OCI-LY1 (cell line): Measurements from ENCODE around the gene CYP21A2.
"Not testable (repeated sequence)": the region's sequence is repeated elsewhere in the genome, so short reads cannot be mapped to it uniquely, and the experiment has no call there.

Experiments used
- H2AFZ ChIP-seq: fragments of 200-600 bp; sonication (generic), shearing (Covaris generic); 2 replicates; pipeline ENCODE4 v1.6.0; 2014; ENCODE audit warnings: antibody characterized with exemption, mild to moderate bottlenecking, low read length
- H3F3A ChIP-seq: fragments of 200-600 bp; sonication (generic), shearing (Covaris generic); 2 replicates; pipeline ENCODE4 v1.6.0; 2014; ENCODE audit warnings: mild to moderate bottlenecking, antibody characterized with exemption, low read length, moderate library complexity; ENCODE audit not compliant: insufficient read depth
- H3K27ac ChIP-seq: fragments of 200-600 bp; sonication (generic); 2 replicates; pipeline ENCODE4 v1.5.1; 2014; ENCODE audit warnings: low read length, mixed run types, mild to moderate bottlenecking, low read depth; ENCODE audit not compliant: poor library complexity, severe bottlenecking
- H3K27me3 ChIP-seq: fragments of 200-600 bp; sonication (generic); 2 replicates; pipeline ENCODE4 v1.6.0; 2014; ENCODE audit warnings: antibody characterized with exemption, mild to moderate bottlenecking, low read length, moderate library complexity; ENCODE audit not compliant: insufficient read depth
- H3K36me3 ChIP-seq: fragments of 200-600 bp; sonication (generic); 2 replicates; pipeline ENCODE4 v1.6.1; 2014; ENCODE audit warnings: mild to moderate bottlenecking, antibody characterized with exemption, low read length, moderate library complexity, mixed read lengths; ENCODE audit not compliant: insufficient read depth
- H3K4me1 ChIP-seq: fragments of 200-600 bp; sonication (generic); 2 replicates; pipeline ENCODE4 v1.5.1; 2014; ENCODE audit warnings: mild to moderate bottlenecking, low read length, moderate library complexity; ENCODE audit not compliant: insufficient read depth, severe bottlenecking
- H3K4me2 ChIP-seq: fragments of 200-600 bp; sonication (generic), shearing (Covaris generic); 2 replicates; pipeline ENCODE4 v1.6.1; 2014; ENCODE audit warnings: low read length
- H3K4me3 ChIP-seq: fragments of 200-600 bp; sonication (generic); 2 replicates; pipeline ENCODE4 v1.5.1; 2014; ENCODE audit warnings: low read length, low read depth, mild to moderate bottlenecking, mixed read lengths; ENCODE audit not compliant: poor library complexity, severe bottlenecking
- H3K79me2 ChIP-seq: fragments of 200-600 bp; shearing (Covaris generic); 2 replicates; pipeline ENCODE4 v1.6.1; 2016; ENCODE audit warnings: mixed run types, low read length, mixed read lengths; ENCODE audit not compliant: insufficient read depth
- H3K9ac ChIP-seq: fragments of 200-600 bp; sonication (generic), shearing (Covaris generic); 2 replicates; pipeline ENCODE4 v1.6.1; 2014; ENCODE audit warnings: mild to moderate bottlenecking, low read length, mixed read lengths
- H3K9me2 ChIP-seq: fragments of 200-600 bp; sonication (generic), shearing (Covaris generic); 2 replicates; pipeline ENCODE4 v1.6.1; 2014; ENCODE audit warnings: low read depth, mild to moderate bottlenecking, low read length, mixed read lengths
- H3K9me3 ChIP-seq: fragments of 200-600 bp; shearing (Covaris generic); 2 replicates; pipeline ENCODE4 v1.6.1; 2014; ENCODE audit warnings: low read length, mixed read lengths
- H4K20me1 ChIP-seq: fragments of 200-600 bp; sonication (generic), shearing (Covaris generic); 2 replicates; pipeline ENCODE4 v1.6.0; 2016; ENCODE audit warnings: mild to moderate bottlenecking, low read length; ENCODE audit not compliant: insufficient read depth

Gene CYP21A2

GRCh38 chr6:32035283-32036013 lies 2.8 kb upstream of the CYP21A2 start:
- H3K9me3 ChIP-seq, H3K9ac ChIP-seq, H3K27ac ChIP-seq, H3K27me3 ChIP-seq, H3K4me3 ChIP-seq, H3K4me2 ChIP-seq, H3F3A ChIP-seq, H3K9me2 ChIP-seq, H2AFZ ChIP-seq, H3K36me3 ChIP-seq, H3K79me2 ChIP-seq, H3K4me1 ChIP-seq, H4K20me1 ChIP-seq: not testable (repeated sequence)

DNA sequence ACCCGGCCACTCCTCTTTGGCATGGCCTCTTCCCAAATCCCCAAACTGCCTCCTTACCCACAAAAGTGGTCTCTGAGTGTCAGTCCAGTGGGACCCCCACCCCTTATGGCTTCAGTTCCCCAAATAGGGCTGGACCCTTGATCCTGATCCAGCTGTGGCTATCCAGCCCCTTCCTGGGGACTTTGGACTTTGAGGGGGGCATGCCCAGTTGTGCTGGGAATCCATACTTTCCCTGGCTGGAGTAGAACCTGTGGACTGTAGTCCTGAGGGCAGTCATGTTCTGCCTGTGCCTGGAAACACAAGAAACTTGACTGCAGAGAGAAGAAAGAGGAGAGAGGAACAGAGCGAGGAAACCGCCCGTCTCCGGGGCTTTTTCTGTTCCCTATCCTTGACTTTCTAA lies 1.1 kb upstream of the CYP21A2 start:
- not testable (repeated sequence) for H3K79me2 ChIP-seq, H3K27ac ChIP-seq, H3K4me1 ChIP-seq, H2AFZ ChIP-seq, H3F3A ChIP-seq, H3K4me3 ChIP-seq, H3K27me3 ChIP-seq, H3K9me2 ChIP-seq, H3K4me2 ChIP-seq, H3K9me3 ChIP-seq, H3K9ac ChIP-seq, H3K36me3 ChIP-seq, H4K20me1 ChIP-seq

DNA sequence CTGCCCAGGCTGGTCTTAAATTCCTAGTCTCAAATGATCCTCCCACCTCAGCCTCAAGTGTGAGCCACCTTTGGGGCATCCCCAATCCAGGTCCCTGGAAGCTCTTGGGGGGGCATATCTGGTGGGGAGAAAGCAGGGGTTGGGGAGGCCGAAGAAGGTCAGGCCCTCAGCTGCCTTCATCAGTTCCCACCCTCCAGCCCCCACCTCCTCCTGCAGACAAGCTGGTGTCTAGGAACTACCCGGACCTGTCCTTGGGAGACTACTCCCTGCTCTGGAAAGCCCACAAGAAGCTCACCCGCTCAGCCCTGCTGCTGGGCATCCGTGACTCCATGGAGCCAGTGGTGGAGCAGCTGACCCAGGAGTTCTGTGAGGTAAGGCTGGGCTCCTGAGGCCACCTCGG lies 663 bp downstream of the CYP21A2 start:
- not testable (repeated sequence) for H3K79me2 ChIP-seq, H3K36me3 ChIP-seq, H3F3A ChIP-seq, H3K9me2 ChIP-seq, H3K9me3 ChIP-seq, H3K4me2 ChIP-seq, H3K27me3 ChIP-seq, H3K4me1 ChIP-seq, H3K4me3 ChIP-seq, H2AFZ ChIP-seq, H4K20me1 ChIP-seq, H3K9ac ChIP-seq, H3K27ac ChIP-seq

GRCh38 chr6:32039321-32040274 lies 1.4 kb downstream of the CYP21A2 start:
- H3K27ac ChIP-seq, H3K4me2 ChIP-seq, H3F3A ChIP-seq, H3K27me3 ChIP-seq, H3K36me3 ChIP-seq, H4K20me1 ChIP-seq, H3K9ac ChIP-seq, H3K9me2 ChIP-seq, H3K79me2 ChIP-seq, H3K4me3 ChIP-seq, H3K4me1 ChIP-seq, H2AFZ ChIP-seq, H3K9me3 ChIP-seq: not testable (repeated sequence)

DNA sequence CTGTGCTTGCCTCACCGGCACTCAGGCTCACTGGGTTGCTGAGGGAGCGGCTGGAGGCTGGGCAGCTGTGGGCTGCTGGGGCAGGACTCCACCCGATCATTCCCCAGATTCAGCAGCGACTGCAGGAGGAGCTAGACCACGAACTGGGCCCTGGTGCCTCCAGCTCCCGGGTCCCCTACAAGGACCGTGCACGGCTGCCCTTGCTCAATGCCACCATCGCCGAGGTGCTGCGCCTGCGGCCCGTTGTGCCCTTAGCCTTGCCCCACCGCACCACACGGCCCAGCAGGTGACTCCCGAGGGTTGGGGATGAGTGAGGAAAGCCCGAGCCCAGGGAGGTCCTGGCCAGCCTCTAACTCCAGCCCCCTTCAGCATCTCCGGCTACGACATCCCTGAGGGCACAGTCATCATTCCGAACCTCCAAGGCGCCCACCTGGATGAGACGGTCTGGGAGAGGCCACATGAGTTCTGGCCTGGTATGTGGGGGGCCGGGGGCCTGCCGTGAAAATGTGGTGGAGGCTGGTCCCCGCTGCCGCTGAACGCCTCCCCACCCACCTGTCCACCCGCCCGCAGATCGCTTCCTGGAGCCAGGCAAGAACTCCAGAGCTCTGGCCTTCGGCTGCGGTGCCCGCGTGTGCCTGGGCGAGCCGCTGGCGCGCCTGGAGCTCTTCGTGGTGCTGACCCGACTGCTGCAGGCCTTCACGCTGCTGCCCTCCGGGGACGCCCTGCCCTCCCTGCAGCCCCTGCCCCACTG lies 2.3 kb downstream of the CYP21A2 start:
- not testable (repeated sequence) for H3K9ac ChIP-seq, H3K27ac ChIP-seq, H3K9me3 ChIP-seq, H3K9me2 ChIP-seq, H2AFZ ChIP-seq, H4K20me1 ChIP-seq, H3K36me3 ChIP-seq, H3K79me2 ChIP-seq, H3K27me3 ChIP-seq, H3K4me3 ChIP-seq, H3K4me1 ChIP-seq, H3F3A ChIP-seq, H3K4me2 ChIP-seq

DNA sequence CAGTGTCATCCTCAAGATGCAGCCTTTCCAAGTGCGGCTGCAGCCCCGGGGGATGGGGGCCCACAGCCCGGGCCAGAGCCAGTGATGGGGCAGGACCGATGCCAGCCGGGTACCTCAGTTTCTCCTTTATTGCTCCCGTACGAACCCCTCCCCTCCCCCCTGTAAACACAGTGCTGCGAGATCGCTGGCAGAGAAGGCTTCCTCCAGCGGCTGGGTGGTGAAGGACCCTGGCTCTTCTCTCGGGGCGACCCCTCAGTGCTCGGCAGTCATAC lies 2.8 kb downstream of the CYP21A2 start:
- H3K79me2 ChIP-seq, H3K9me2 ChIP-seq, H3K9ac ChIP-seq: not testable (repeated sequence)

GRCh38 chr6:32041385-32041784 lies 3.2 kb downstream of the CYP21A2 start:
- H3K4me2 ChIP-seq, H2AFZ ChIP-seq, H4K20me1 ChIP-seq, H3K9me2 ChIP-seq, H3K27me3 ChIP-seq, H3K79me2 ChIP-seq, H3F3A ChIP-seq, H3K27ac ChIP-seq, H3K36me3 ChIP-seq, H3K9ac ChIP-seq, H3K4me3 ChIP-seq, H3K9me3 ChIP-seq, H3K4me1 ChIP-seq: not testable (repeated sequence)

More for the DNA sequence above, 2.8 kb downstream of the CYP21A2 start:
- not testable (repeated sequence) for H3K27me3 ChIP-seq, H3K4me3 ChIP-seq, H3K36me3 ChIP-seq, H3K4me1 ChIP-seq, H2AFZ ChIP-seq, H3K9me3 ChIP-seq, H4K20me1 ChIP-seq, H3K4me2 ChIP-seq, H3F3A ChIP-seq, H3K27ac ChIP-seq
